SJCRH30 (cell line): Measurements from ENCODE around the gene CRLF1. TPM values are rescaled to one million over a fixed set of nuclear protein-coding genes. Genes with fewer than 3 reads are reported as not detected.
"Not testable (repeated sequence)": the region's sequence is repeated elsewhere in the genome, so short reads cannot be mapped to it uniquely, and the experiment has no call there.

Experiments
- DNase-seq, 2 experiments: peaks; one replicate each; pipeline ENCODE4 v3.0.0-alpha.2; 2015 to 2020
- H3K27ac ChIP-seq: fragments of 250-450 bp; sonication (Bioruptor Pico); 2 replicates; pipeline ENCODE4 v1.5.1; 2020; ENCODE audit warnings: mild to moderate bottlenecking, moderate library complexity
- H3K27me3 ChIP-seq: fragments of 250-450 bp; sonication (Bioruptor Pico); 2 replicates; pipeline ENCODE4 v1.5.1; 2020; ENCODE audit warnings: mild to moderate bottlenecking, moderate library complexity
- H3K36me3 ChIP-seq: fragments of 250-450 bp; sonication (Bioruptor Pico); 2 replicates; pipeline ENCODE4 v1.5.1; 2020; ENCODE audit warnings: mild to moderate bottlenecking, moderate library complexity
- H3K4me1 ChIP-seq: fragments of 250-450 bp; sonication (Bioruptor Pico); 2 replicates; pipeline ENCODE4 v1.5.1; 2020; ENCODE audit warnings: mild to moderate bottlenecking, moderate library complexity
- H3K4me3 ChIP-seq: fragments of 250-450 bp; sonication (Bioruptor Pico); 2 replicates; pipeline ENCODE4 v1.5.1; 2020; ENCODE audit warnings: mild to moderate bottlenecking, moderate library complexity
- H3K9me3 ChIP-seq: fragments of 250-450 bp; sonication (Bioruptor Pico); replicated peaks from 2 replicates; pipeline ENCODE4 v1.5.1; 2020; ENCODE audit warnings: mild to moderate bottlenecking, moderate library complexity
- total RNA-seq: library from RNA; depleted of rRNA; stranded (reverse); fragments of >200 nt; shearing (Covaris generic); gene quantifications from 2 replicates; pipeline ENCODE4 v1.2.3, GENCODE V29; 2014

The CRLF1 gene
- total RNA-seq, 1 experiment from 2014 or later, result 20.6 TPM

- Histone ChIP-seq H3K27ac (no peak overlapping the region), H3K27me3 (peaks cover 62% of the 10 kb centered on the region), H3K4me3 (no peak overlapping the region), H3K36me3 (no peaks in the 10 kb centered on the region), H3K4me1 (peaks cover 30% of the 10 kb centered on the region), H3K9me3 (no peaks in the 10 kb centered on the region)
- DNase-seq, result no peak
Observed at GRCh38 chr19:18607226-18608101, 865 bp upstream of the CRLF1 start.

- Histone ChIP-seq H3K4me3 (peak overlapping the region; percentile 52), H3K27me3 (peaks cover 47% of the 10 kb centered on the region), H3K9me3 (no peaks in the 10 kb centered on the region), H3K36me3 (no peaks in the 10 kb centered on the region), H3K4me1 (peaks cover 22% of the 10 kb centered on the region), H3K27ac (no peak overlapping the region)
- no peak for DNase-seq
Observed at GRCh38 chr19:18605546-18606280, 886 bp downstream of the CRLF1 start.

GRCh38 chr19:18605196-18605545, 1.4 kb downstream of the CRLF1 start:
- Histone ChIP-seq H3K27me3 (peaks cover 41% of the 10 kb centered on the region), H3K4me3 (peak overlapping the region; percentile 52; the same call in 1 of the 2 replicates), H3K9me3 (no peaks in the 10 kb centered on the region), H3K27ac (no peak overlapping the region), H3K36me3 (no peaks in the 10 kb centered on the region), H3K4me1 (peaks cover 17% of the 10 kb centered on the region)
- no peak for DNase-seq

- H3K4me1 ChIP-seq, result peaks cover 14% of the 10 kb centered on the region; the same call in 1 of the 2 replicates
- H3K27ac ChIP-seq, result no peak overlapping the region
- H3K9me3 ChIP-seq, result no peaks in the 10 kb centered on the region
- H3K27me3 ChIP-seq, result peaks cover 38% of the 10 kb centered on the region
- no peaks in the 10 kb centered on the region for H3K36me3 ChIP-seq
- H3K4me3 ChIP-seq, result no peak overlapping the region; the same call in 1 of the 2 replicates
- no peak for DNase-seq
Observed at GRCh38 chr19:18604820-18605159, 1.8 kb downstream of the CRLF1 start.

GRCh38 chr19:18603958-18604819, 2.4 kb downstream of the CRLF1 start:
- Histone ChIP-seq H3K36me3 (no peaks in the 10 kb centered on the region), H3K27ac (peak overlapping the region; percentile 38; the same call in 1 of the 2 replicates), H3K9me3 (no peaks in the 10 kb centered on the region), H3K4me3 (peak overlapping the region; percentile 43), H3K4me1 (peaks cover 14% of the 10 kb centered on the region; the same call in 1 of the 2 replicates), H3K27me3 (peaks cover 32% of the 10 kb centered on the region)
- peak; percentile 51 to 63 for DNase-seq

GRCh38 chr19:18603255-18603957, 3.2 kb downstream of the CRLF1 start:
- no peaks in the 10 kb centered on the region for H3K36me3 ChIP-seq

GRCh38 chr19:18601875-18602274, 4.7 kb downstream of the CRLF1 start:
- H3K36me3 ChIP-seq, result no peaks in the 10 kb centered on the region
- no peak overlapping the region for H3K27ac ChIP-seq
- no peak overlapping the region for H3K4me3 ChIP-seq
- H3K4me1 ChIP-seq, result peaks cover 17% of the 10 kb centered on the region; the same call in 1 of the 2 replicates
- H3K27me3 ChIP-seq, result peaks cover 11% of the 10 kb centered on the region; the same call in 1 of the 2 replicates
- no peak for DNase-seq
- no peaks in the 10 kb centered on the region for H3K9me3 ChIP-seq

More at GRCh38 chr19:18603255-18603957, 3.2 kb downstream of the CRLF1 start:
- DNase-seq, result peak; percentile 48 to 55
- Histone ChIP-seq H3K4me1 (peaks cover 14% of the 10 kb centered on the region; the same call in 1 of the 2 replicates), H3K9me3 (no peaks in the 10 kb centered on the region), H3K4me3 (peak overlapping the region; percentile 43), H3K27ac (no peak overlapping the region), H3K27me3 (peaks cover 24% of the 10 kb centered on the region)

- DNase-seq, H3K36me3 ChIP-seq, H3K27ac ChIP-seq, H3K9me3 ChIP-seq, H3K4me3 ChIP-seq: not testable (repeated sequence)
- H3K4me1 ChIP-seq, result peaks cover 17% of the 10 kb centered on the region; the same call in 1 of the 2 replicates
- peaks cover 11% of the 10 kb centered on the region; the same call in 1 of the 2 replicates for H3K27me3 ChIP-seq
Observed at GRCh38 chr19:18600692-18601397, 5.8 kb downstream of the CRLF1 start.

GRCh38 chr19:18599485-18599884, 7.1 kb downstream of the CRLF1 start:
- H3K27ac ChIP-seq, result no peak overlapping the region
- no peaks in the 10 kb centered on the region for H3K36me3 ChIP-seq
- peaks cover 15% of the 10 kb centered on the region for H3K4me1 ChIP-seq
- H3K9me3 ChIP-seq, result no peaks in the 10 kb centered on the region
- 0 out of 2 replicates have a peak, but pooled peaks cover 6% of the 10 kb centered on the region for H3K27me3 ChIP-seq
- no peak for DNase-seq
- H3K4me3 ChIP-seq, result no peak overlapping the region

GRCh38 chr19:18597809-18598660, 8.6 kb downstream of the CRLF1 start:
- no peak for DNase-seq
- Histone ChIP-seq H3K27ac (no peak overlapping the region), H3K27me3 (0 out of 2 replicates have a peak, but pooled peaks cover 6% of the 10 kb centered on the region), H3K9me3 (no peaks in the 10 kb centered on the region), H3K36me3 (no peaks in the 10 kb centered on the region), H3K4me1 (peaks cover 11% of the 10 kb centered on the region), H3K4me3 (no peak overlapping the region)

GRCh38 chr19:18596752-18597157, 9.8 kb downstream of the CRLF1 start:
- Histone ChIP-seq H3K9me3 (no peaks in the 10 kb centered on the region), H3K27ac (no peak overlapping the region), H3K4me1 (peaks cover 9% of the 10 kb centered on the region), H3K27me3 (0 out of 2 replicates have a peak, but pooled peaks cover 4% of the 10 kb centered on the region), H3K36me3 (no peaks in the 10 kb centered on the region), H3K4me3 (no peak overlapping the region)
- DNase-seq, result peak; percentile 69 to 70

GRCh38 chr19:18595475-18595874, 11.1 kb downstream of the CRLF1 start:
- Histone ChIP-seq H3K4me1 (peaks cover 9% of the 10 kb centered on the region), H3K36me3 (no peaks in the 10 kb centered on the region), H3K9me3 (no peaks in the 10 kb centered on the region), H3K4me3 (no peak overlapping the region), H3K27ac (no peak overlapping the region), H3K27me3 (0 out of 2 replicates have a peak, but pooled peaks cover 4% of the 10 kb centered on the region)
- DNase-seq, result no peak
